OCI-M1 (cell line): ENCODE results near the gene MAST3.
A peak's percentile ranks its signal among the peaks of the same experiment; 100 is the strongest.
"Not testable (repeated sequence)": the region's sequence is repeated elsewhere in the genome, so short reads cannot be mapped to it uniquely, and the experiment has no call there.

ENCODE experiments used
- DNase-seq: peaks from one replicate; lab custom pipeline; 2025; lab: John Stamatoyannopoulos, UW

MAST3 gene

GRCh38 chr19:18086590-18087138 lies 10.9 kb upstream of the MAST3 start, which contains the start of gene IL12RB1:
TSS of gene IL12RB1 (minus strand) at chr19:18086934. CDS start at chr19:18086823, 111 bp downstream.
- DNase-seq = peak; percentile 74

- not testable (repeated sequence) for DNase-seq
Observed at GRCh38 chr19:18089096-18089541, 8.5 kb upstream of the MAST3 start.

GRCh38 chr19:18089726-18090125 lies 7.9 kb upstream of the MAST3 start:
- DNase-seq = no peak

- no peak for DNase-seq
Observed at GRCh38 chr19:18090545-18091216, 6.9 kb upstream of the MAST3 start.

- DNase-seq = no peak
Observed at GRCh38 chr19:18091217-18091608, 6.4 kb upstream of the MAST3 start.

GRCh38 chr19:18093439-18094161 lies 4.0 kb upstream of the MAST3 start:
- DNase-seq = peak; percentile 73

GRCh38 chr19:18096258-18096657 lies 1.3 kb upstream of the MAST3 start:
- DNase-seq = no peak

- peak; percentile 28 for DNase-seq
Observed at GRCh38 chr19:18097993-18098890, 664 bp downstream of the MAST3 start.

- DNase-seq = peak; percentile 22
Observed at GRCh38 chr19:18098891-18099622, 1.5 kb downstream of the MAST3 start.

GRCh38 chr19:18099623-18099995 lies 2.0 kb downstream of the MAST3 start:
- no peak for DNase-seq

- DNase-seq = no peak
Observed at GRCh38 chr19:18100710-18101109, 3.1 kb downstream of the MAST3 start.

GRCh38 chr19:18101268-18101667 lies 3.7 kb downstream of the MAST3 start:
- DNase-seq = no peak

- no peak for DNase-seq
Observed at GRCh38 chr19:18102916-18103542, 5.5 kb downstream of the MAST3 start.

GRCh38 chr19:18104793-18105131 lies 7.2 kb downstream of the MAST3 start:
- no peak for DNase-seq

GRCh38 chr19:18105259-18105658 lies 7.7 kb downstream of the MAST3 start:
- DNase-seq = not testable (repeated sequence)

- no peak for DNase-seq
Observed at GRCh38 chr19:18107235-18107634, 9.7 kb downstream of the MAST3 start.

- no peak for DNase-seq
Observed at GRCh38 chr19:18108897-18109296, 11.3 kb downstream of the MAST3 start.

GRCh38 chr19:18109341-18109732 lies 11.8 kb downstream of the MAST3 start:
- no peak for DNase-seq

- peak; percentile 43 for DNase-seq
Observed at GRCh38 chr19:18109733-18110608, 12.4 kb downstream of the MAST3 start.

- no peak for DNase-seq
Observed at GRCh38 chr19:18110609-18111232, 13.1 kb downstream of the MAST3 start.
